ENCODE data around the gene CCDC24.

The CCDC24 gene

GRCh38 chr1:43986712-43987111, 4.7 kb upstream of the CCDC24 start:
- no peak for TF ChIP-seq TCF12 (IDR thresholded peaks at IDR 0.05; ENCODE audit: low read depth)
- no peak for TF ChIP-seq EGR1 (IDR thresholded peaks at IDR 0.05)
- TF ChIP-seq YY1 (IDR thresholded peaks at IDR 0.05; ENCODE audit: low read depth): no peak
- no peak for TF ChIP-seq ZBTB7A (IDR thresholded peaks at IDR 0.05; ENCODE audit: low read depth)
- TF ChIP-seq RAD21 (IDR thresholded peaks at IDR 0.05; ENCODE audit: low read depth): no peak
- no peak for TF ChIP-seq CREB1 (IDR thresholded peaks at IDR 0.05; ENCODE audit: low read depth)
- no peak for TF ChIP-seq EP300 (IDR thresholded peaks at IDR 0.05; ENCODE audit: borderline replicate concordance)
- no peak for TF ChIP-seq CEBPB (IDR thresholded peaks at IDR 0.05)
- no peak for TF ChIP-seq MAX (IDR thresholded peaks at IDR 0.05)
- TF ChIP-seq USF1 (IDR thresholded peaks at IDR 0.05): no peak
- TF ChIP-seq NFIC (IDR thresholded peaks at IDR 0.05): no peak

- no peak for TF ChIP-seq REST (IDR thresholded peaks at IDR 0.05; ENCODE audit: low read depth)
- TF ChIP-seq CREB1 (IDR thresholded peaks at IDR 0.05; ENCODE audit: low read depth): no peak
- TF ChIP-seq NFIC (IDR thresholded peaks at IDR 0.05): no peak
- no peak for TF ChIP-seq USF1 (IDR thresholded peaks at IDR 0.05)
- no peak for TF ChIP-seq EGR1 (IDR thresholded peaks at IDR 0.05)
- TF ChIP-seq TEAD4 (IDR thresholded peaks at IDR 0.05): no peak
- no peak for TF ChIP-seq EP300 (IDR thresholded peaks at IDR 0.05; ENCODE audit: borderline replicate concordance)
- TF ChIP-seq YY1 (IDR thresholded peaks at IDR 0.05; ENCODE audit: low read depth): no peak
- TF ChIP-seq RAD21 (IDR thresholded peaks at IDR 0.05; ENCODE audit: low read depth): no peak
- TF ChIP-seq ZBTB7A (IDR thresholded peaks at IDR 0.05; ENCODE audit: low read depth): no peak
- TF ChIP-seq TAF1 (IDR thresholded peaks at IDR 0.05; ENCODE audit: low read depth): no peak
- TF ChIP-seq FOXM1 (IDR thresholded peaks at IDR 0.05; ENCODE audit: borderline replicate concordance, low read depth): no peak
- TF ChIP-seq TCF12 (IDR thresholded peaks at IDR 0.05; ENCODE audit: low read depth): no peak
- no peak for TF ChIP-seq CEBPB (IDR thresholded peaks at IDR 0.05)
- no peak for TF ChIP-seq MAX (IDR thresholded peaks at IDR 0.05)
Observed at GRCh38 chr1:43987159-43987902, 4.1 kb upstream of the CCDC24 start.

- TF ChIP-seq USF1 (IDR thresholded peaks at IDR 0.05): no peak
- no peak for TF ChIP-seq TEAD4 (IDR thresholded peaks at IDR 0.05)
- no peak for TF ChIP-seq EP300 (IDR thresholded peaks at IDR 0.05; ENCODE audit: borderline replicate concordance)
- no peak for TF ChIP-seq EGR1 (IDR thresholded peaks at IDR 0.05)
- TF ChIP-seq TCF12 (IDR thresholded peaks at IDR 0.05; ENCODE audit: low read depth): no peak
- TF ChIP-seq REST (IDR thresholded peaks at IDR 0.05; ENCODE audit: low read depth): no peak
- no peak for TF ChIP-seq ZBTB7A (IDR thresholded peaks at IDR 0.05; ENCODE audit: low read depth)
- TF ChIP-seq RAD21 (IDR thresholded peaks at IDR 0.05; ENCODE audit: low read depth): no peak
Observed at GRCh38 chr1:43990271-43991199, 864 bp upstream of the CCDC24 start.

- no peak for TF ChIP-seq NFIC (IDR thresholded peaks at IDR 0.05)
- TF ChIP-seq EP300 (IDR thresholded peaks at IDR 0.05; ENCODE audit: borderline replicate concordance): no peak
- TF ChIP-seq FOXM1 (IDR thresholded peaks at IDR 0.05; ENCODE audit: borderline replicate concordance, low read depth): no peak
- no peak for TF ChIP-seq TAF1 (IDR thresholded peaks at IDR 0.05; ENCODE audit: low read depth)
Observed at GRCh38 chr1:43991200-43991475, 261 bp upstream of the CCDC24 start.
